Right lobe of liver (tissue), 6 donors: ENCODE results near the gene CASP10. TPM values are rescaled to one million over a fixed set of nuclear protein-coding genes. Genes with fewer than 3 reads are reported as not detected.

Experiments used
- ATAC-seq, 4 donors: fragments of 200-7000 bp; cut with Tn5 transposase; one replicate each; pipeline ENCODE4 v1.9.1; 2020; ENCODE audit warnings: mild to moderate bottlenecking in 4 of 4, moderate library complexity in 4 of 4
- DNase-seq, 3 donors: peaks; one replicate each; pipeline ENCODE4 v3.0.0-alpha.2; 2020
- H3K27ac ChIP-seq, 3 donors: fragments of 200-600 bp; one replicate each; pipeline ENCODE4 v1.8.0; 2022
- H3K27me3 ChIP-seq, 2 donors: fragments of 200-600 bp; one replicate each; pipeline ENCODE4 v1.8.0; 2022
- H3K36me3 ChIP-seq, 4 donors: fragments of 200-600 bp; sonication (generic) in 1 of 4; one replicate each; pipeline versions ENCODE4 v1.5.1 to v1.8.0; 2017 to 2022; ENCODE audit warnings: control low read depth in 1 of 4
- H3K4me1 ChIP-seq, 4 donors: fragments of 200-600 bp; sonication (generic) in 1 of 4; one replicate each; pipeline versions ENCODE4 v1.5.1 to v1.8.0; 2017 to 2022; ENCODE audit warnings: control low read depth in 1 of 4
- H3K4me3 ChIP-seq, 3 donors: fragments of 200-600 bp; one replicate each; pipeline ENCODE4 v1.8.0; 2022
- H3K9me3 ChIP-seq, 4 donors: fragments of 200-600 bp; sonication (generic) in 1 of 4; one replicate each; pipeline versions ENCODE4 v1.5.1 to v1.8.0; 2017 to 2022; ENCODE audit warnings: control low read depth in 1 of 4
- CTCF ChIP-seq, 4 donors: fragments of 200-600 bp in 3 of 4; fragments of 450-650 bp in 1 of 4; IDR thresholded peaks; one replicate each; pipeline versions ENCODE4 v1.5.1 to v1.8.0; 2016 to 2022; ENCODE audit warnings: antibody characterized with exemption in 4 of 4, mild to moderate bottlenecking in 2 of 4
- POLR2A ChIP-seq: fragments of 450-650 bp; IDR thresholded peaks from one replicate; pipeline ENCODE4 v1.6.1; 2017; ENCODE audit warnings: antibody characterized with exemption, mild to moderate bottlenecking
- WGBS: methylation state at CpG from one replicate; pipeline ENCODE4 v1.1.6; 2018; ENCODE audit warnings: low coverage, low lambda C conversion rate; ENCODE audit not compliant: insufficient coverage; ENCODE audit errors: missing lambda C conversion rate; 5-methylcytosine and 5-hydroxymethylcytosine counted together
- intact Hi-C, 2 donors: fragments of 100-400 bp; cut with DNase I; formaldehyde crosslinking; loops; one replicate each; pipeline versions ENCODE4 v1.11.2 to v1.14.1; 2022
- total RNA-seq, 6 experiments: library from RNA; depleted of rRNA in 2 of 6; stranded (reverse); fragments of >200 nt in 2 of 6; fragmentation: NEBNext Ultra II Directional in 3 of 6; extraction: Animal tissue kit (Norgen Biotek cat#: 25700) in 3 of 6; gene quantifications; one replicate each; pipeline versions ENCODE4 v1.1.0 to v1.2.4, GENCODE V29; 2016 to 2023
- donor health status: DM: no; HTN: yes; CAD: no.
- donor health status: DM: no; HTN: no; CAD: no.
- donor health status: DM: no; HTN: no; CAD: no.
- donor health status: DM: no; HTN: yes; CAD: no.
- donor health status: DM: no; HTN: yes; CAD: no.

CASP10 gene
- total RNA-seq, 6 experiments from 2014 or later = 4.2 to 9.4 (median 8.4) TPM

- Histone ChIP-seq H3K27me3 (no peaks in the 10 kb centered on the region), H3K36me3 (peaks cover 0 to 26% (median 1%) of the 10 kb centered on the region in 4 donors), H3K9me3 (no peaks in the 10 kb centered on the region), H3K4me1 (peaks cover 0 to 6% (median 0%) of the 10 kb centered on the region in 4 donors), H3K27ac (no peak overlapping the region), H3K4me3 (no peak overlapping the region)
- WGBS = 60% methylated on average over 2 of the region's 2 CpGs
- ATAC-seq (peak; percentile 56 to 86 (median 72)), DNase-seq (no peak)
- intact Hi-C loops = no loop called here
- TF ChIP-seq POLR2A (no peak), CTCF (IDR thresholded peaks at IDR 0.05) (no peak)
Measured at GRCh38 chr2:201269764-201270163, 86.8 kb downstream of the CASP10 start.

- Histone ChIP-seq H3K27ac (no peak overlapping the region), H3K36me3 (peaks cover 0 to 31% (median 1%) of the 10 kb centered on the region in 4 donors), H3K4me3 (no peak overlapping the region), H3K4me1 (peaks cover 0 to 6% (median 0%) of the 10 kb centered on the region in 4 donors), H3K27me3 (no peaks in the 10 kb centered on the region), H3K9me3 (no peaks in the 10 kb centered on the region)
- DNase-seq (no peak), ATAC-seq (no peak)
- intact Hi-C loops = no loop called here
- 90% methylated on average over 9 of the region's 9 CpGs for WGBS
- no peak for TF ChIP-seq POLR2A
- TF ChIP-seq CTCF (IDR thresholded peaks at IDR 0.05) = no peak
Measured at GRCh38 chr2:201270293-201271001, 87.5 kb downstream of the CASP10 start.

GRCh38 chr2:201271917-201272316 is 89.0 kb downstream of the CASP10 start:
- Histone ChIP-seq H3K4me3 (no peak overlapping the region), H3K9me3 (no peaks in the 10 kb centered on the region), H3K36me3 (peaks cover 0 to 41% (median 1%) of the 10 kb centered on the region in 4 donors), H3K27ac (no peak overlapping the region), H3K27me3 (no peaks in the 10 kb centered on the region), H3K4me1 (peaks cover 0 to 6% (median 0%) of the 10 kb centered on the region in 4 donors)
- intact Hi-C loops = no loop called here
- no peak for DNase-seq
- WGBS = no CpG with 5 or more reads among the region's 2 CpGs
- no peak for ATAC-seq
- TF ChIP-seq POLR2A (no peak), CTCF (IDR thresholded peaks at IDR 0.05) (no peak)

- ATAC-seq = no peak
- Histone ChIP-seq H3K9me3 (no peaks in the 10 kb centered on the region), H3K4me1 (peaks cover 0 to 6% (median 0%) of the 10 kb centered on the region in 4 donors), H3K27me3 (no peaks in the 10 kb centered on the region), H3K4me3 (no peak overlapping the region), H3K36me3 (peaks cover 0 to 45% (median 2%) of the 10 kb centered on the region in 4 donors), H3K27ac (no peak overlapping the region)
- TF ChIP-seq POLR2A (no peak), CTCF (IDR thresholded peaks at IDR 0.05) (no peak)
- no peak for DNase-seq
- 78% methylated on average over 9 of the region's 9 CpGs for WGBS
- intact Hi-C loops = no loop called here
Measured at GRCh38 chr2:201273330-201273983, 90.5 kb downstream of the CASP10 start.
